ENCODE measurements around the gene FBLN2. TPM values are rescaled to one million over a fixed set of nuclear protein-coding genes. Genes with fewer than 3 reads are reported as not detected.
A peak's percentile ranks its signal among the peaks of the same experiment; 100 is the strongest.

Gene FBLN2
- total RNA-seq, 1 donor from 2014 or later: 32.9 TPM

- ATAC-seq (no peak), DNase-seq (no peak)
- Histone ChIP-seq H3K27me3 (no peaks in the 10 kb centered on the region), H3K27ac (no peak overlapping the region), H3K9me3 (no peaks in the 10 kb centered on the region), H3K36me3 (no peaks in the 10 kb centered on the region), H3K4me1 (no peaks in the 10 kb centered on the region), H3K4me3 (no peak overlapping the region)
- intact Hi-C loops (cut with DNase I): no loop called here
- TF ChIP-seq CTCF (IDR thresholded peaks at IDR 0.05): no peak
Observed at GRCh38 chr3:13669457-13669856, 120.5 kb downstream of the FBLN2 start.

- Histone ChIP-seq H3K27ac (no peak overlapping the region), H3K4me1 (no peaks in the 10 kb centered on the region), H3K9me3 (no peaks in the 10 kb centered on the region), H3K36me3 (no peaks in the 10 kb centered on the region), H3K4me3 (no peak overlapping the region), H3K27me3 (no peaks in the 10 kb centered on the region)
- intact Hi-C loops (cut with DNase I): no loop called here
- no peak for DNase-seq
- no peak for ATAC-seq
- TF ChIP-seq CTCF (IDR thresholded peaks at IDR 0.05): no peak
Observed at GRCh38 chr3:13670292-13670691, 121.4 kb downstream of the FBLN2 start.

GRCh38 chr3:13671482-13672233 lies 122.7 kb downstream of the FBLN2 start:
- Histone ChIP-seq H3K9me3 (no peaks in the 10 kb centered on the region), H3K36me3 (no peaks in the 10 kb centered on the region), H3K4me3 (no peak overlapping the region), H3K27me3 (peaks cover 4% of the 10 kb centered on the region), H3K4me1 (no peaks in the 10 kb centered on the region), H3K27ac (no peak overlapping the region)
- intact Hi-C loops (cut with DNase I): no loop called here
- DNase-seq (no peak), ATAC-seq (no peak)
- no peak for TF ChIP-seq CTCF (IDR thresholded peaks at IDR 0.05)

- intact Hi-C loops (cut with DNase I): no loop called here
Observed at GRCh38 chr3:13673207-13673606, 124.3 kb downstream of the FBLN2 start.

GRCh38 chr3:13674538-13675185 lies 125.7 kb downstream of the FBLN2 start:
- Histone ChIP-seq H3K27ac (no peak overlapping the region), H3K27me3 (peaks cover 4% of the 10 kb centered on the region), H3K4me3 (no peak overlapping the region), H3K36me3 (no peaks in the 10 kb centered on the region), H3K4me1 (no peaks in the 10 kb centered on the region), H3K9me3 (no peaks in the 10 kb centered on the region)
- intact Hi-C loops (cut with DNase I): no loop called here
- peak; percentile 12 for ATAC-seq
- DNase-seq: no peak
- no peak for TF ChIP-seq CTCF (IDR thresholded peaks at IDR 0.05)

More at GRCh38 chr3:13673207-13673606, 124.3 kb downstream of the FBLN2 start:
- TF ChIP-seq CTCF (IDR thresholded peaks at IDR 0.05): peak; percentile 11
- Histone ChIP-seq H3K36me3 (no peaks in the 10 kb centered on the region), H3K27me3 (peaks cover 4% of the 10 kb centered on the region), H3K4me3 (no peak overlapping the region), H3K4me1 (no peaks in the 10 kb centered on the region), H3K9me3 (no peaks in the 10 kb centered on the region), H3K27ac (no peak overlapping the region)
- DNase-seq (no peak), ATAC-seq (no peak)

Measured in upper lobe of right lung (tissue), 1 donor.